ENCODE data around the gene ACKR2.
"Not testable (repeated sequence)": the region's sequence is repeated elsewhere in the genome, so short reads cannot be mapped to it uniquely, and the experiment has no call there.

ACKR2 gene

GRCh38 chr3:42876401-42876800 is 67.2 kb downstream of the ACKR2 start:
- no peaks in the 10 kb centered on the region for H3K36me3 Mint-ChIP-seq (ENCODE audit: low read depth)
- no peaks in the 10 kb centered on the region for H3K27me3 Mint-ChIP-seq
- H3K27ac Mint-ChIP-seq = no peak overlapping the region
- peaks cover 4% of the 10 kb centered on the region for H3K4me1 Mint-ChIP-seq
- no peak for ATAC-seq
- H3K4me3 Mint-ChIP-seq = no peak overlapping the region
- no peaks in the 10 kb centered on the region for H3K9me3 Mint-ChIP-seq
- DNase-seq = no peak

- peaks cover 8% of the 10 kb centered on the region for H3K4me1 Mint-ChIP-seq
- DNase-seq = no peak
- no peaks in the 10 kb centered on the region for H3K36me3 Mint-ChIP-seq (ENCODE audit: low read depth)
- H3K27ac Mint-ChIP-seq = no peak overlapping the region
- no peak overlapping the region for H3K4me3 Mint-ChIP-seq
- ATAC-seq = no peak
- H3K9me3 Mint-ChIP-seq = no peaks in the 10 kb centered on the region
- H3K27me3 Mint-ChIP-seq = no peaks in the 10 kb centered on the region
Observed at GRCh38 chr3:42876940-42877720, 67.9 kb downstream of the ACKR2 start.

- no peaks in the 10 kb centered on the region for H3K36me3 Mint-ChIP-seq (ENCODE audit: low read depth)
- no peaks in the 10 kb centered on the region for H3K27me3 Mint-ChIP-seq
- H3K4me1 Mint-ChIP-seq = peaks cover 8% of the 10 kb centered on the region
- H3K27ac Mint-ChIP-seq = no peak overlapping the region
- no peak for ATAC-seq
- no peak for DNase-seq
- no peaks in the 10 kb centered on the region for H3K9me3 Mint-ChIP-seq
- no peak overlapping the region for H3K4me3 Mint-ChIP-seq
Observed at GRCh38 chr3:42877881-42878280, 68.6 kb downstream of the ACKR2 start.

DNA sequence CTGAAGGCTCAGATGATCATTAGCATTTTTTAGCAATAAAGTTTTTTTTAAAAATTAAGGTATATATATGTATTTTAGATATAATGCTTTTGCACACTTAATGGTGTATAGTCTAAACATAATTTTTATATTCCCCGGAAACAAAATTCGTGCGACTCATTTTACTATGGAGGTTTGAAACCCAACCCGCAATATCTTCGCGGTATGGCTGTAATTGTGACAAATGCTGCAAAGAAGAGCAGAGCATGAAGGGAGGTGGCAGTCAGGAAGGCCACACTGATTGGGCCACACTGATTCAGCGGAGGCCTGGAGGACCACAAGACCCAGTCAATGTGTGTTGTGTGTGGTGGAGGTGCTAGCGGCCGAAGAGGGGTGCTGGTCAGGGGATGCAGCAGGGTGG is 70.9 kb downstream of the ACKR2 start:
- Mint-ChIP-seq H3K9me3 (no peaks in the 10 kb centered on the region), H3K27ac (peak overlapping the region; percentile 47), H3K4me1 (peaks cover 15% of the 10 kb centered on the region), H3K36me3 (ENCODE audit: low read depth) (no peaks in the 10 kb centered on the region), H3K4me3 (peak overlapping the region; percentile 74), H3K27me3 (no peaks in the 10 kb centered on the region)
- no peak for ATAC-seq
- DNase-seq = peak; percentile 5

DNA sequence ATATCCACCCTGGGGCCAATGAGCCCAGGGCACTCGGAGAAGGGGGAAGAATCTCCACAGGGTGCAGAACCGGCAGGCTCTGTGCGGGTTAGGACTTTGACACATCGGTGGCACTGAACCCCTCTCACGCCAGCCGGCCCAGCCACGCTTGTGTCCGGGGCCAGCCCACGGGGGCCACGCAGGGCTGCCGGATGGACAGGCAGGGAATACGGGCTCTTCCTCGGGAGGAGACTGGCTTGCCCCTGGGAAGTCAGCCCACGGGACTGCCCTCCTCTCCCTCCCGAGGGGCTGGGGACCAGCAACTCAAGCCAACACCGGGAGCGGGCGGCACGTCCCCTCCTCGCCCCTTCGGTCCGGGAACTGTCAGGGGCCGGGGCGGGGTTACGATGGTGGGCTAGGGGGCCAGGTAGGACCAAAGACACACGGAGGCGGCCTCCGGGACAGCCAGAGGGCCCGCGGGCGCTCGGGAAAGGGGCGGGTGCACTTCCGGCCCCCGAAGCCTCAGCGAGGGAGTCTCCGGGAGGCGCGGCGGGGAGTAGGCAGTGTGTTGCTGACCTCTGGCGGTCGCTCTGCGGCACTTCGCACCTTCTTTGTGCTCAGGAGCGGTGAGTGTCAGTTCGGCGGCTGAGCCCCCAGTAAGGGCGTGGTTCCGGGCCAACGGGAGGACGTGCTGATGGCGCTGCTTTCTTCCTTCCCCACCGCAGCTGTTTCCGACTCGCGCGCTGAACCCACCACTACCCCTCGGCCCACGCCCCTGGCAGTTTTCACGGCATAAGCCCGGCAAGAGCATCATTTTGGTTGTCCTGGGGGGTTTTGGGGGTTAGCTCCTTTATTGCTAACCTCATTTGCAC is 71.6 kb downstream of the ACKR2 start:
- ATAC-seq (peak; percentile 99), DNase-seq (peak; percentile 87)
- no peaks in the 10 kb centered on the region for H3K27me3 Mint-ChIP-seq
- peaks cover 15% of the 10 kb centered on the region for H3K4me1 Mint-ChIP-seq
- no peaks in the 10 kb centered on the region for H3K36me3 Mint-ChIP-seq (ENCODE audit: low read depth)
- H3K9me3 Mint-ChIP-seq = no peaks in the 10 kb centered on the region
- peak overlapping the region; percentile 74 for H3K27ac Mint-ChIP-seq
- H3K4me3 Mint-ChIP-seq = peak overlapping the region; percentile 80

DNA sequence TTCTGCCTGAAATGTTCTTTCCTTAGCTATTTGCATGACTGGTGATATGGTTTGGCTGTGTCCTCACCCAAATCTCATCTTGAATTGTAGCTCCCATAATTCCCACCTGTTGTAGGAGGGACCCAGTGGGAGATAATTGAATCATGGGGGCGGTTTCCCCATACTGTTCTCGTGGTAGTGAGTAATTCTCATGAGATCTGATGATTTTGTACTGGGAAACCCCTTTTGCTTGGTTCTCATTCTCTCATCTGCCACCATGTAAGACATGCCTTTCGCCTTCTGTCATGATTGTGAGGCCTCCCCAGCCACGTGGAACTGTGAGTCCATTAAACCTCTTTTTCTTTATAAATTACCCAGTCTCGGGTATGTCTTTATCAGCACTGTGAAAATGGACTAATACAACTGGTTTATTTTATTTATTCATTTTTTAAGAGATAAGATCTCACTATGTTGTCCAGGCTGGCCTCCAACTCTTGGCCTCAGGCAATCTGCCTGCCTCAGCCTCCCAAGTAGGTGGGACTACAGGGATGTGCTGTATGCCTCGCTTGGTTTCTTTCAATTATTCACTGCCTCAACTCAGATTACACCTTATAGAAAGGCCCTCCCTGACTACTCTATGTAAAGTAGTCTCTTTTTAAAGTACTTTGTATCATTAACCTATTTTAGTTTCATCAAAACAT is 74.1 kb downstream of the ACKR2 start:
- not testable (repeated sequence) for ATAC-seq; H3K27ac Mint-ChIP-seq; H3K36me3 Mint-ChIP-seq (ENCODE audit: low read depth); H3K27me3 Mint-ChIP-seq; H3K9me3 Mint-ChIP-seq; DNase-seq; H3K4me3 Mint-ChIP-seq
- peaks cover 15% of the 10 kb centered on the region for H3K4me1 Mint-ChIP-seq

DNA sequence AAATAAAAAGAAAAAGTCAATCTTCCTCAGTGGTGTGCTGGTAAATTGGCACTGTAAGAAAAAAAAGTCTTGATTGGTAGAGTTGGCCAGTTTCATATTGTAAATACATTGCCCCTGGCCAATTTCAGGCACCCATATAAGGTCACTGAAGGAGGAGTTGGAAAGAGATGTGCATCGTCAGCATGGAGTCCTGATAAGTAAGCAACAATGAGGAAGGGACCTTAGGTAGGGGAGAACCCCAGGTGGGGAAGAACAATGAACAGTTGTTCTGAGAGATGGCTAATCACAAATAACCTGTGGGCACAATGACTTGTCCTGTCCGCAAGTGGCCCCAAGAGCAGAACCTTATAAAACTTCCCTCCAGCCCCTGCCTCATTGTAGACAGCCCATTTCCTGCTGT is 75.1 kb downstream of the ACKR2 start:
- no peaks in the 10 kb centered on the region for H3K9me3 Mint-ChIP-seq
- no peak for ATAC-seq

GRCh38 chr3:42886294-42886822 is 77.1 kb downstream of the ACKR2 start:
- ATAC-seq (no peak), DNase-seq (no peak)
- Mint-ChIP-seq H3K4me3 (no peak overlapping the region), H3K27ac (no peak overlapping the region), H3K4me1 (peaks cover 11% of the 10 kb centered on the region), H3K36me3 (ENCODE audit: low read depth) (no peaks in the 10 kb centered on the region), H3K27me3 (peaks cover 2% of the 10 kb centered on the region), H3K9me3 (no peaks in the 10 kb centered on the region)

More for the DNA sequence above, 75.1 kb downstream of the ACKR2 start:
- H3K27me3 Mint-ChIP-seq = peaks cover 2% of the 10 kb centered on the region
- H3K36me3 Mint-ChIP-seq (ENCODE audit: low read depth) = no peaks in the 10 kb centered on the region
- H3K4me3 Mint-ChIP-seq = no peak overlapping the region
- no peak for DNase-seq
- peaks cover 15% of the 10 kb centered on the region for H3K4me1 Mint-ChIP-seq
- H3K27ac Mint-ChIP-seq = no peak overlapping the region

DNA sequence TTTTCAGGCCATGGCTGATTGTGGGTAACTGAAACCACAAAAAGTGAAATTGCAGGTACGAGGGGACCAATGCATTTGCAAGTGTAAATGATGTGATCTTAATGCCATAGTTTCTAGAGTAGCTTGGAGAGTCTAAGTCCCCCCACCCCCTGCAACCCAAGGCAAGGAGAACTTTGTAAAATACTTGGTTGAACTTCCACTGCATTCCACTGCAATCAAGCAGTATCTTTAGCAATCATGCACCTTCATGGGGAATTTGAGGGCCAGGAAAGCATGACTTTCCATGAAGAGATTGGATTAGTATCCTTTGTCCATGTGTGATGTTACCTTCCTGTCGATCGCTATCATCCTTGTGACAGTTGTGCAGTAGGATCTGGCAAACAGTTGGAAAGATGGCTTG is 77.8 kb downstream of the ACKR2 start:
- H3K36me3 Mint-ChIP-seq (ENCODE audit: low read depth) = no peaks in the 10 kb centered on the region
- H3K27me3 Mint-ChIP-seq = peaks cover 2% of the 10 kb centered on the region
- H3K4me1 Mint-ChIP-seq = peaks cover 10% of the 10 kb centered on the region
- no peak overlapping the region for H3K4me3 Mint-ChIP-seq
- H3K9me3 Mint-ChIP-seq = no peaks in the 10 kb centered on the region
- ATAC-seq = no peak
- H3K27ac Mint-ChIP-seq = no peak overlapping the region
- no peak for DNase-seq

DNA sequence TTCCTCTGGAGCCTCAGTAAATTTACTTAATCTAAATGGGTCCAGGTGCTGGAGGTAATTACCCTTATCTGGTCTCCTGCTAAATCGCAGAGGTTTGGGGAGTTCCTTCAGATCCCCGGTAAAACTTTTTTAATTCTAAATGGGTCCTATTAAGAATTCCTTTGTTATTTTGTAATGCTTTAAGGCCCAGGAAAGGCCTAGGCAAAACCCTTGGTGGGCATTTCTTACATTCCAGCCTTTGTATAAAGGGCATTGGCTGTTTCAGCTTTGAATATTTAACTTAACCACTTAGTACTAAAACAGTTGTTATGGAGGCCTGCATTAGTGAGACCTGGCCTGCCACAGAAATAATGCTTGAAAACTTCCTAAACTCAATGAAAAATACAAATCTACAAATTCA is 81.8 kb downstream of the ACKR2 start:
- Mint-ChIP-seq H3K27me3 (peaks cover 5% of the 10 kb centered on the region), H3K4me1 (peaks cover 3% of the 10 kb centered on the region), H3K9me3 (no peaks in the 10 kb centered on the region), H3K4me3 (no peak overlapping the region), H3K36me3 (ENCODE audit: low read depth) (no peaks in the 10 kb centered on the region), H3K27ac (no peak overlapping the region)
- no peak for DNase-seq
- no peak for ATAC-seq

DNA sequence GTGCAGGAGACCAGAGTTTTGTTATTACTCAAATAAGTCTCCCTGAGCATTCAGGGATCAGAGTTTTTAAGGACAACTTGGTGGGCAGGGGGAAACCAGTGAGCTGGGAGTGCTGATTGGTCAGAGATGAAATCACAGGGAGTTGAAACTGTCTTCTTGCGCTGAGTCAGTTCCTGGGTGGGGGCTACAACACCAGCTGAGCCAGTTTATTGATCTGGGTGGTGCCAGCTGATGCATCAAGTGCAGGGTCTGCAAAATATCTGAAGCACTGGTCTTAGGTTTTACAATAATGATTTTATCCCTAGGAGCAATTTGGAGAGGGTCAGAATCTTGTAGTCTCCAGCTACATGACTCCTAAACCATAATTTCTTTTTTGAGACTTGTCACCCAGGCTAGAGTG is 82.9 kb downstream of the ACKR2 start:
- no peak for ATAC-seq
- Mint-ChIP-seq H3K36me3 (ENCODE audit: low read depth) (no peaks in the 10 kb centered on the region), H3K27ac (no peak overlapping the region), H3K4me1 (peaks cover 3% of the 10 kb centered on the region), H3K4me3 (no peak overlapping the region), H3K27me3 (peaks cover 3% of the 10 kb centered on the region), H3K9me3 (no peaks in the 10 kb centered on the region)
- DNase-seq = no peak

GRCh38 chr3:42892807-42893206 is 83.6 kb downstream of the ACKR2 start:
- Mint-ChIP-seq H3K27ac (no peak overlapping the region), H3K27me3 (peaks cover 3% of the 10 kb centered on the region), H3K36me3 (ENCODE audit: low read depth) (no peaks in the 10 kb centered on the region), H3K4me1 (peaks cover 3% of the 10 kb centered on the region), H3K9me3 (no peaks in the 10 kb centered on the region), H3K4me3 (no peak overlapping the region)
- no peak for DNase-seq
- no peak for ATAC-seq

GRCh38 chr3:42894698-42895579 is 85.7 kb downstream of the ACKR2 start:
- H3K27ac Mint-ChIP-seq = no peak overlapping the region
- H3K36me3 Mint-ChIP-seq (ENCODE audit: low read depth) = no peaks in the 10 kb centered on the region
- no peaks in the 10 kb centered on the region for H3K9me3 Mint-ChIP-seq
- ATAC-seq (no peak), DNase-seq (no peak)
- no peak overlapping the region for H3K4me3 Mint-ChIP-seq
- peaks cover 3% of the 10 kb centered on the region for H3K4me1 Mint-ChIP-seq
- peaks cover 5% of the 10 kb centered on the region for H3K27me3 Mint-ChIP-seq

GRCh38 chr3:42895580-42895868 is 86.3 kb downstream of the ACKR2 start:
- Mint-ChIP-seq H3K4me3 (no peak overlapping the region), H3K27ac (no peak overlapping the region), H3K4me1 (peaks cover 3% of the 10 kb centered on the region), H3K9me3 (no peaks in the 10 kb centered on the region), H3K36me3 (ENCODE audit: low read depth) (no peaks in the 10 kb centered on the region), H3K27me3 (peaks cover 5% of the 10 kb centered on the region)
- ATAC-seq (no peak), DNase-seq (no peak)
